Right lung (tissue), 5 donors: ENCODE data around the gene PHKB. TPM values are rescaled to one million over a fixed set of nuclear protein-coding genes. Genes with fewer than 3 reads are reported as not detected.

Experiments used
- DNase-seq, 2 donors: peaks; one replicate each; pipeline ENCODE4 v3.0.0-alpha.2; 2013
- polyA plus RNA-seq, 5 donors: library from polyadenylated mRNA; unstranded; fragments of 120-200 nt; gene quantifications; one replicate each; pipeline versions ENCODE4 v1.2.1 to v1.2.3, GENCODE V29; 2013; ENCODE audit warnings: inconsistent platforms in 1 of 5, low replicate concordance in 1 of 5; ENCODE audit not compliant: insufficient read length in 5 of 5, insufficient read depth in 1 of 5

PHKB gene
- polyA plus RNA-seq, 5 donors, result 61.6 to 99.9 (median 91.3) TPM

DNA sequence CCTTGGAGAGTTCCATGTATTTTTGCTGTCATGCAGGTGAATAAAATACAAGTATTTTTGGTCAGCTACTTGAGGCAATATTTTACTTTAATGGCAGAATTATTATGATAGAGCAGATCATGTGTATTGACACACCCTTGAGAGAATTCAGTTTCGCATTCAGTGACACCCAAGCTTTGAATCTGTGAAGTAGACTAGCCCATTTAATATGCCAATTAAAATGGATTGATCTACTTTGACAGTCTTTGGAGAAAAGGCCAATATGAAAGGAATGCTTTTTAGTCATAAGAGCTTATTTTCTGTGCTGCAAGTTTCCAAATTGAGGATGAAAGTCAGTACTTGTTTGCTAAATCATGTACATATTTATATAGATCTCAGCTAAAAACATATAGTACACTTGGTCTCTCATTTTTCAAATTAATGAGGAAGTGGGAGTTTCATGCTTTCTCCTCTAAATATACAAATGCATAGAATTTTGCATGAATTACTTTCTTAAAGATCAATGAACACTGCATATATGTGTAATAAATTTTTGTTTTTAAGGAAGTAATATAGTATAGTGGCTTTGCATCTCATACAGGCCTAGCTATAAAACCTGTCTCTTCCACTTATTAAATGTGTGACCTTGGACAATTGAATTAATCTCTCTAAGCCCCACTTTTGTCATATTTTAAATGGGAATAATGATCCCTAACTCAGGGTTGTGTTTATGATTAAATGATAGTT, 161.5 kb downstream of the PHKB start:
- DNase-seq, result no peak

DNA sequence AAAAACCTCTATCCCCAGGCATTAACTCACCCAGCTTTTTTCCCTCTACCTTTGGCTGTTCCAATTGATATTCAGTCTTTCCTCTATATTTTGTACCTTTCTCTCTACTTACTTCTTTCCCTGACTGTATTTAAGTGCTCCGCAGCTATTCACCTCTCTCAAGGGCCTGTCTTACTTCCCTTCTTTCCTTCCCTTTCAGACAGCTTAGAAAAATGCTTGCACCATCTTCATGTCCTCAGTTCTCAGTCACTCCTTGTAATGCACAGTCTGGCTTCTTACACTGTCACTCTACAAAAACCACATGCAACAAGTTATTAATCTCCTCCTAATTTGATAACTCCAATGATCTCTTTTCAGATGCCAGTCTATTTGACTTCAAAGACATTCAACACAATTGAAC, 163.4 kb downstream of the PHKB start:
- DNase-seq, result no peak

DNA sequence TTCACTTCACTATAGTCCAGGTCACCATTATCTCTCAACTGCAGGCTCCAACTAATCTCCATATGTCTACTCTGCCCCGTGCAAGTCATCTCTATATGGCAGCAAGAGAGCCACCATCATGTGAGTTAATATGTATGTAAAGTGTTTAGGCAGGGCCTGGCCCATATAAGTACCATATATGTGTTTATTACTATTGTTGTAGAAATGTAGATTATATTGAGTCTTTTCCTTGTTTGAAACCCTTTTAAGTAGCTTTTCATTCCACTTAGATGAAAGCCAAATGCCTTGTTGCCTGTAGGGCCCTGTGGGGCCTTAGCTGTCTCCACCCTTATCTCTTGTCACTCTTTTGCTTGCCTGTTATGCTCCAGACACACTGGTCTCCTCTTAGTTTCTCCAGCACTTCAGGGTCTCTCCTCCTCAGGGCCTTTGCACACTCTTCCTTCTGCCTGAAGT, 164.0 kb downstream of the PHKB start:
- no peak for DNase-seq

GRCh38 chr16:47626246-47626645, 165.1 kb downstream of the PHKB start:
- DNase-seq, result no peak

- peak; percentile 8 to 12 for DNase-seq
Measured at GRCh38 chr16:47627085-47627639, 166.0 kb downstream of the PHKB start.

DNA sequence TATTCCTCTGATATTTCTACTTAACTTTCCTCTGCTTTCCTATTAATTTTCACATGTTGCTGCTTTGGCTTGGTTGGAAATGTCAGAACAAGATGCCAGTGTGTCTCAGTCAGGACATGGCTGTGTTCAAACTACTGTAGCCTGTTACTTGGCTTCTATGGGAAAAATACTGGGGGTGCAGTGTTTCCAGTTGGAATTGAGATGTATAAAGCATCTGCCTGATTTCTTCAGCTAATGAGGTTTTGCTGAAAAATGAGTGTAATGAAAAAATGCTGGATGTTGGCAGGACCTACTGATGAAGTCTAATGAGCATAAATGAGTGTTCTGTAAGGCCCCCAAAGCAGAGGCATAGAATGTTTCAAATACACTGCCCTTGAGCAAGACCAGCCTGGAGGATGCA, 166.6 kb downstream of the PHKB start:
- peak; percentile 71 to 83 for DNase-seq

- DNase-seq, result no peak
Measured at GRCh38 chr16:47631131-47631530, 170.0 kb downstream of the PHKB start.

DNA sequence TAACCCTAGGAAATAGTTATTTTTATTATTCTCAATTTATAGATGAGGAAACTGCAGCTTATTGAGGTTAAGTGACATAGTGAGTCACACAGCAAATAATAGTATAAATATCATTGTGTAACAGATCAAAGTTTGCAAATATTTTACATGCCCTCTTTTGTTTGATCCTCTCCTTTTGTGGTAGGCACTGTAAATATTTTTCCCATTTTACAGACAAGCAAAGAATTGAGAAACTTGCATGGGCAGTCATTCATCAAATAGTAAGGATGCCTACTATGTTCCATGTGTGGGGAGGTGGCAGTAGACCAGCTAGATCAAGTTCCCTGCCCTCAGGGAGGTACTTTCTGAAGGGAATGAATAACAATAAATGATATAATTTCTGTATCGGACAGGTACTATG, 173.0 kb downstream of the PHKB start:
- DNase-seq, result no peak

GRCh38 chr16:47634727-47635126, 173.6 kb downstream of the PHKB start:
- no peak for DNase-seq

GRCh38 chr16:47636501-47637099, 175.5 kb downstream of the PHKB start:
- no peak for DNase-seq

DNA sequence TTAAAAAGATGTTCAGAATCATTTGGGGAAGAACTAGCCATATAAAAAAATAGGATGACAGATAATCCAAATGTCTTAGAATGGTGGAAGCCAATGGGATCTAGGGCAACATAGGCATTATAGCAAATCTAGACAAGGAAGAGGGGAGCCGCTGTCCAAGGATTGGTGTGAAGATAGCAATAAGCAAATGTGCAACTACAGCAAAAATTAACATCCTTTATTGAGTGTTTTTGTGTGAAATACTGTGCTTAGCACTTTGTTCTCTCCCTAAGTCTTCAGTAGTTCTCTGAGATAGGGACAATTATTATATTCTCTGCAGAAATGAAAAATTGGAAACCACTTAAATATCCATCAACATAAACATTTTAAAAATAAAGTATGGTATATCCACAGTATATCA, 177.0 kb downstream of the PHKB start:
- DNase-seq, result no peak

GRCh38 chr16:47640661-47641060, 179.5 kb downstream of the PHKB start:
- no peak for DNase-seq

DNA sequence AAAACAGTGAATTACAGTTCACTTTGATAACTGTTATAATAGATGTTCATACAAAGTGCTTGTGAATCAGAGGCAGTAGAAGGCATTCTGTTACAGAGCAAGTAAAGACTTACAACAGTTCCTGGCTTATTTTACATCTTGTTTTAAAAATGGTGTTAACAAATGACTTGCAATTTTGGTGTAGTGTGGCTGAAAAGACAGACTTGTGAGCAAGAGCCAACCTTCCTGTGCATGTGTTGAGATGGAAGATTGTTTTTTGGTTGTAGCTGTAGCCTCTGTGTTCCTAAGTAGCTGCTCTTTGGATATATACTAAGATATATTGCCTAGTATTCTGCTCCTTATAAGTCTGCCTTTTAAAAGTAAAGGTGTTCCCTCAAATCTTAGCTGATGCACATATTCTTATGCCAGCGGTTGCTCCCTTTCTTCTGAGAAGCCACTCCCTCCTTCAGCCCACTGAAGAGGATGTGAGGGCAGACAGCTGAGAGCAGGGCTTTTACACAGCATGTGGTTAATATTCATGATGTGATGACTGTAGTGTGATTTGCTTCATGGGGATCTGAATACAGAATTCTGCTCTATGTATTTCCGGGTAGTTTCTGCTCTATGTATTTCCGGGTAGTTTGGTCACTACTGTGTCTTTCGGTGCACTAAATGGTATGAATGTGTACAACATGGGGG, 182.3 kb downstream of the PHKB start:
- DNase-seq, result no peak

DNA sequence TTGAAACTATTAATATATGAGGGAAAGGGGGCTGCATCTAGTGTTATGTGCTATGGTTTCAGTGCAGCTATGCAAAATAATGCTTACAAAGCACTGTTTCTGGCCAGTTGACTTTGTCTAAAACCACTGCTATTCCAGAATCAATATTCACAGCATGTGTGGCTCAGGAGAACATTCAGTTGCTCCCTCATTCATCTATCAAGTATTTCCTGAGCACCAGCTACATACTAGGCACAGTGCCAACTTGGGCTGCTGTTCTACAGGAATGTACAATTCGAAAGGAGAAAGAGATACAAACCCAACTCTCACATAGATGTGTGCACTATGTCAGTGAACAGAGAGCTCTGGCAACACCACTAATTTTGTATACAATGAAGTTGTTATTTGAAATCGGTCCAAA, 183.0 kb downstream of the PHKB start:
- peak in 1 of 2 donors; percentile 9 for DNase-seq

DNA sequence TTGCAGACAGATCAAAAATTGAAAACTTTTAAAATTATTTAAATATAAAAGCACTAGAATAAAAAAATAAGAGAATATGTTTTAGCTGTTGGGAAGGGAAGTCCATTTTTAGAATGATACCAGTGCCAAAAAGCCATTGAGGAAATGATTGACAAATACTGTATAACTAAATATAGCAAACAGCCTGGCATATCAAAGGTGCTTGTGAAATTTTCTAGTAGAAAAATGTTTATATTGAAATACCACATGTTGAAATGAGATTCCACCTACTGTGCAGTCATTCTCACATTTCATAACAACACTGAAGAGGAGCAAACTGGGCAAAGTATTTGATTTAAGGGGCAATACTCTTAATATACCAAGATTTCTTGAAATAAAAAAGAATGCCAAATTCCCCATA, 183.5 kb downstream of the PHKB start:
- no peak for DNase-seq

- DNase-seq, result no peak
Measured at GRCh38 chr16:47646914-47647313, 185.8 kb downstream of the PHKB start.

- DNase-seq, result no peak
Measured at GRCh38 chr16:47657032-47657431, 195.9 kb downstream of the PHKB start.

- no peak for DNase-seq
Measured at GRCh38 chr16:47657977-47658376, 196.8 kb downstream of the PHKB start.

DNA sequence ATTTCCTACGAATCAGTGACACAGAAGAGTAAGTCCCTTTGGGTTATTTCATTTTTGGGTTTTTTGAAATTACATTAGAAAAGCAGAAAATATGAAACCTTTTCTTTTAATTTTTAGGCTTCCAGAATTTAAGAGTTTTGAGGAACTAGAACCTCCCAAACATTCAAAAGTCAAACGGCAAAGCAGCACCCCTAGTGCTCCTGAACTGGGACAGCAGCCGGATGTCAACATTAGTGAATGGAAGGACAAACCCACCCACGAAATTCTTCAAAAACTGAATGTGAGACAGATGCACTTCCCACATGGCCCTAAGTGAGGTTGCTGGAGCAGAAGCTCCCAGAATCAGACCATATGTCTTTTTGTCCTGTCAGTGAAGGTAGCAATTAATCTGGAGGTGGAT, 199.4 kb downstream of the PHKB start:
- DNase-seq, result no peak

DNA sequence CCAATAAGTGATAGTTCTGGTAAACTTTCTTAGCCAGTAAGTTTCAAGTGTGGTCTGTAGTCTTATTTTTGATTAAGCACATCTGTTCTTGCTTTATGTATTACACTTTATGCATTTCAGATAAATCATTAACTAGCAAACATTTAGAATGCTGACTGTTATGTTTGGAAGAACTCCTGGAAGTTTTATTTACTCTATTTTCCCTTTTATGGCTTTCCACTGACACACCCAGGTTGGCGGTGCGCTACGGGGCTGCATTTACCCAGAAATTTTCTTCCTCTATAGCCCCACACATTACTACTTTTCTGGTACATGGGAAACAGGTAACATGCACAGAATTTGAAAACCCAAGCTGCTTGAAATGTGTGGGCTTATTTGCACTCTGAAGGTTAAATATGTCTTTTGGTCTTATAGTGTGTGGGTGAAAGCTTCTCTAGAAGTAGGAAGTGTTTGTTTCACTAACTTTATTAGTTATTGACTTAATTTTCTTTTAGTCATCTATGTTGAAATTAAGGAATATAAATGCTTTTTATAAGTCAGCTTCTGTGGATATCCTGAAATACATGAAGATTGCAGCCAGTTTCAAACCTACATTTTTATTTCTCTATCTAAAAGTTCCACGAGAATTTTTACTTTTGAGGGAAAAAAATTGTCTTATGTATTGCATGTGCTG, 203.7 kb downstream of the PHKB start:
- no peak for DNase-seq

DNA sequence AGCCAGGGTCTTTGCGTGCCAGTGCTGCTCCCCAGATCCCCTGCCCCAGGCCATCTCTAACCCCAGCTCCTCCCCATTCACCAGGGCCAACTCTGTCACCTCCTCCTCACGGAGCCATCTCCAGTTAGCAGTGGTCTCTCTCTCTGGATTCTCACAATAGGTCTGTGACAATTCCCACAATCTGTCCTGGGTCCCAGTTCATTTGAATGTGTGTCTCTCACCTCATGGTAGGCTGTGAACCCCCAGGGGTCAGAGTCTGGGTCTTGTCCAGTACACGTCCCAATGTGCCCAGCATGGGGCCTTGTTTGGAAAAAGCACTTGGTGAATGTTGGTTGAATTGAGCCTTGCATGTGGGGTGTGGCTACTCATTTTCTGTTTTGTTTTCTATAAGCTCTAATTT, 205.3 kb downstream of the PHKB start:
- DNase-seq, result no peak

- DNase-seq, result no peak
Measured at GRCh38 chr16:47667956-47668355, 206.8 kb downstream of the PHKB start.
